HepG2 (cell line): ENCODE results near the gene ANKRD30A. TPM values are rescaled to one million over a fixed set of nuclear protein-coding genes. Genes with fewer than 3 reads are reported as not detected.

Source experiments
- ATAC-seq: fragments of 200-7000 bp; cut with Tn5 transposase; 3 replicates; pipeline ENCODE4 v1.9.1; 2020; ENCODE audit warnings: mild to moderate bottlenecking, moderate library complexity
- BruUV-seq: library from RNA; stranded (reverse); fragments of 400-500 nt; replicated peaks from 2 replicates; lab custom pipeline; 2021; lab: Mats Ljungman, UMichigan
- CTCF ChIA-PET: fragments of 300-600 bp; formaldehyde crosslinking; extraction: SDS; loops from one replicate; lab custom pipeline; 2021; ENCODE audit warnings: low total read pairs, inconsistent platforms, low intra/inter-chr PET ratio; lab: Yijun Ruan, JAX
- POLR2A ChIA-PET: fragments of 350-600 bp; sonication (Branson Sonifier 250); formaldehyde crosslinking; loops from one replicate; lab custom pipeline; 2020; ENCODE audit warnings: antibody characterized with exemption, inconsistent platforms; lab: Yijun Ruan, JAX
- DNase-seq: peaks from one replicate; pipeline ENCODE4 v3.0.0-alpha.2; 2015; ENCODE audit warnings: low spot score
- FAIRE-seq: peaks from 3 replicates; lab custom pipeline; 2011; peaks lifted over from hg19 to GRCh38; lab: Jason Lieb, UNC
- H2AFZ ChIP-seq: one replicate; pipeline ENCODE4 v1.6.1; 2011; ENCODE audit warnings: low read length, inconsistent platforms
- H3K27ac ChIP-seq: fragments of 300-600 bp; 3 replicates; pipeline ENCODE4 v1.8.0; 2011; ENCODE audit warnings: mixed run types, mild to moderate bottlenecking, mixed read lengths, low read length, inconsistent platforms; ENCODE audit not compliant: insufficient read depth; ENCODE audit errors: extremely low read length
- H3K27me3 ChIP-seq, 2 experiments: fragments of 200-600 bp in 1 of 2; 2 replicates in 1 of 2; 3 replicates in 1 of 2; pipeline versions ENCODE4 v1.6.0 to v1.8.0; 2011; ENCODE audit warnings: low read length in 2 of 2, mild to moderate bottlenecking in 2 of 2, moderate library complexity in 2 of 2, inconsistent platforms in 1 of 2; ENCODE audit not compliant: insufficient read depth in 2 of 2, control insufficient read depth in 1 of 2
- H3K36me3 ChIP-seq, 2 experiments: fragments of 200-600 bp in 1 of 2; replicated peaks in 1 of 2; 2 replicates in 1 of 2; 3 replicates in 1 of 2; pipeline versions ENCODE4 v1.5.1 to v1.8.0; 2011; ENCODE audit warnings: low read length in 2 of 2, inconsistent platforms in 1 of 2; ENCODE audit not compliant: insufficient read depth in 2 of 2, control insufficient read depth in 1 of 2
- H3K4me1 ChIP-seq: 2 replicates; pipeline ENCODE4 v1.5.1; 2012; ENCODE audit warnings: low read length, inconsistent platforms; ENCODE audit not compliant: insufficient read depth
- H3K4me2 ChIP-seq: 2 replicates; pipeline ENCODE4 v1.6.0; 2011; ENCODE audit warnings: low read depth, low read length, inconsistent platforms
- H3K4me3 ChIP-seq, 3 experiments: fragments of 200-600 bp in 1 of 3; sonication (generic), shearing (Covaris generic) in 1 of 3; replicated peaks in 1 of 3; 2 replicates each; pipeline ENCODE4 v1.5.1; 2011 to 2016; ENCODE audit warnings: low read length in 3 of 3, inconsistent platforms in 2 of 3, low read depth in 2 of 3, mild to moderate bottlenecking in 2 of 3, control low read depth in 1 of 3, mixed read lengths in 1 of 3; ENCODE audit not compliant: insufficient read depth in 1 of 3
- H3K79me2 ChIP-seq: one replicate; pipeline ENCODE4 v1.6.1; 2011; ENCODE audit warnings: low read length, inconsistent platforms; ENCODE audit not compliant: insufficient read depth
- H3K9ac ChIP-seq: 2 replicates; pipeline ENCODE4 v1.6.0; 2011; ENCODE audit warnings: mild to moderate bottlenecking, low read depth, low read length, inconsistent platforms; ENCODE audit not compliant: insufficient read depth
- H3K9me3 ChIP-seq: 2 replicates; pipeline ENCODE4 v1.5.1; 2012; ENCODE audit warnings: mild to moderate bottlenecking, low read length
- H4K20me1 ChIP-seq: 2 replicates; pipeline ENCODE4 v1.6.0; 2011; ENCODE audit warnings: inconsistent platforms, mild to moderate bottlenecking, low read length, moderate library complexity; ENCODE audit not compliant: insufficient read depth
- DNMT1 ChIP-seq: sonication (generic); formaldehyde crosslinking; IDR thresholded peaks from 2 replicates; pipeline ENCODE4 v1.5.1; 2020; ENCODE audit warnings: mild to moderate bottlenecking, missing genetic modification reagents
- ELF4 ChIP-seq: sonication (generic); formaldehyde crosslinking; IDR thresholded peaks from 2 replicates; pipeline ENCODE4 v1.5.0; 2020; ENCODE audit warnings: missing genetic modification reagents, mild to moderate bottlenecking, moderate library complexity, borderline replicate concordance
- HNRNPK ChIP-seq: fragments of 200-400 bp; formaldehyde crosslinking; IDR thresholded peaks from 2 replicates; pipeline ENCODE4 v1.6.1; 2018; ENCODE audit warnings: low read length, low read depth, moderate library complexity, mild to moderate bottlenecking; ENCODE audit not compliant: poor library complexity, severe bottlenecking
- HOXA3 ChIP-seq: sonication (generic); formaldehyde crosslinking; IDR thresholded peaks from 2 replicates; pipeline ENCODE4 v1.5.0; 2020; ENCODE audit warnings: missing genetic modification reagents
- JARID2 ChIP-seq: sonication (generic); formaldehyde crosslinking; IDR thresholded peaks from 2 replicates; pipeline ENCODE4 v1.8.1; 2023; ENCODE audit warnings: missing genetic modification reagents, inconsistent platforms; ENCODE audit not compliant: insufficient replicate concordance
- KAT2B ChIP-seq: fragments of 150-350 bp; IDR thresholded peaks from 2 replicates; pipeline ENCODE4 v1.6.1; 2014; ENCODE audit warnings: low read depth, low read length, borderline replicate concordance
- MED1 ChIP-seq: sonication (generic); formaldehyde crosslinking; IDR thresholded peaks from 2 replicates; pipeline ENCODE4 v1.4.0; 2020; ENCODE audit warnings: missing genetic modification reagents
- MEF2D ChIP-seq: sonication (generic); formaldehyde crosslinking; IDR thresholded peaks from 2 replicates; pipeline ENCODE4 v1.5.1; 2020; ENCODE audit warnings: mild to moderate bottlenecking, missing genetic modification reagents
- TRIM24 ChIP-seq: sonication (generic); formaldehyde crosslinking; IDR thresholded peaks from 2 replicates; pipeline ENCODE4 v1.8.0; 2022; ENCODE audit warnings: mild to moderate bottlenecking, missing genetic modification reagents
- ZBTB20 ChIP-seq: sonication (generic); formaldehyde crosslinking; IDR thresholded peaks from 2 replicates; pipeline ENCODE4 v1.8.1; 2023; ENCODE audit warnings: missing genetic modification reagents, low read depth, mild to moderate bottlenecking, borderline replicate concordance
- ZBTB38 ChIP-seq: sonication (generic); formaldehyde crosslinking; IDR thresholded peaks from 2 replicates; pipeline ENCODE4 v1.5.1; 2020; ENCODE audit warnings: mild to moderate bottlenecking, missing genetic modification reagents
- ZFP36L2 ChIP-seq: sonication (generic); formaldehyde crosslinking; IDR thresholded peaks from 2 replicates; pipeline ENCODE4 v1.4.0; 2020; ENCODE audit warnings: missing genetic modification reagents
- ZNF180 ChIP-seq: sonication (generic); formaldehyde crosslinking; IDR thresholded peaks from 2 replicates; pipeline ENCODE4 v1.4.0; 2020; ENCODE audit warnings: low read depth, missing genetic modification reagents, borderline replicate concordance
- ZNF367 ChIP-seq: sonication (generic); formaldehyde crosslinking; IDR thresholded peaks from 2 replicates; pipeline ENCODE4 v1.4.0; 2020; ENCODE audit warnings: missing genetic modification reagents, borderline replicate concordance
- ZSCAN30 ChIP-seq: sonication (generic); formaldehyde crosslinking; IDR thresholded peaks from 2 replicates; pipeline ENCODE4 v1.5.0; 2020; ENCODE audit warnings: mild to moderate bottlenecking, missing genetic modification reagents
- WGBS: methylation state at CpG from one replicate; pipeline ENCODE4 v1.1.6; 2017; ENCODE audit warnings: low lambda C conversion rate; 5-methylcytosine and 5-hydroxymethylcytosine counted together
- in situ Hi-C: cut with HindIII; loops from 2 replicates; pipeline ENCODE4 v1.10.0; 2017; ENCODE audit warnings: low pct_unique_long_range_greater_than_20kb; ENCODE audit not compliant: extremely low pct_ligation_motif_present
- intact Hi-C: fragments of 100-400 bp; cut with micrococcal nuclease; formaldehyde crosslinking; loops from one replicate; pipeline ENCODE4 v1.10.0; 2022; ENCODE audit not compliant: unreplicated experiment
- polyA plus RNA-seq, 8 experiments: library from polyadenylated mRNA; depleted of rRNA in 3 of 8; stranded (reverse) in 7 of 8; unstranded in 1 of 8; fragments of >200 nt; fragmentation: Illumina TruSeq in 4 of 8; extraction: Trizol in 4 of 8; gene quantifications; 2 replicates each; pipeline versions ENCODE4 v1.2.1 to v1.2.3, GENCODE V29; 2011 to 2016; ENCODE audit warnings: low read depth in 4 of 8, missing spikeins in 1 of 8, mixed read lengths in 1 of 8; ENCODE audit not compliant: insufficient read depth in 1 of 8
- total RNA-seq, 5 experiments: library from RNA; depleted of rRNA; stranded (reverse); fragments of >200 nt; fragmentation: Illumina TruSeq; extraction: Trizol; gene quantifications; 2 replicates each; pipeline ENCODE4 v1.2.3, GENCODE V29; 2016; ENCODE audit warnings: low read depth in 1 of 5
- TF ChIP-seq, protein P1 (sequence below): sonication (generic); formaldehyde crosslinking; IDR thresholded peaks from 2 replicates; pipeline ENCODE4 v1.8.1; 2023; ENCODE audit warnings: mild to moderate bottlenecking, missing genetic modification reagents, borderline replicate concordance
- TF ChIP-seq, protein P2 (sequence below): sonication (generic); formaldehyde crosslinking; IDR thresholded peaks from 2 replicates; pipeline ENCODE4 v1.4.0; 2020; ENCODE audit warnings: missing genetic modification reagents

ANKRD30A gene
- total and polyA plus RNA-seq, 2 of the 13 experiments (the other 11 are each of a cell fraction or from before 2014, with no cell fraction given), result not detected

DNA sequence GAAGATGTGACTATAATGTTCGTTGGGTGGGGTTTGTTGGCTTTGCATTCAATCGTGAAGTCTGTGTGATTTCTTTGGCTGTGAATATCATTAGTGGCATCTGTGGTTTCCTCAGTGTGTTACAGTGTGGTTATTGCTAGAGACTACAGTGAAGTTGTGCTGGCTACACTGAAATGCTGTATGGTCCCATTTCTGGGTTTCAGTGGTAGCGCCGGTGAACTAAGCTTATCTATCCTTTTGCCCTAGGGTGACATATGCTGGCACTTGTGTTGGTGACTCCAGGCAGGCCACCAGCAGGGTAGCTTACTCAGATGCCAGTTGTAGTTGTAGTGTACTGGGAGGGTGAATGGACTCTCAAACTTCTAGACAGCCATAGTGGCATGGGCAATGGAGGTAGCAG is 259.5 kb downstream of the ANKRD30A start:
- 0 out of 2 replicates have a peak, but pooled peaks cover 10% of the 10 kb centered on the region for H3K9me3 ChIP-seq
- CTCF ChIA-PET, result no interaction called here
- FAIRE-seq, result no peak
- BruUV-seq, result no TSS peak
- H3K79me2 ChIP-seq, result no peaks in the 10 kb centered on the region
- H3K27ac ChIP-seq, result no peak overlapping the region
- DNase-seq, result no peak
- H3K9ac ChIP-seq, result no peak overlapping the region
- no peak overlapping the region for H3K4me2 ChIP-seq
- H3K27me3 ChIP-seq, result no peaks in the 10 kb centered on the region
- in situ Hi-C loops, result no loop called here
- TF ChIP-seq MED1 (CRISPR knock-in tag), result no peak
- no peak for TF ChIP-seq ZBTB38
- TF ChIP-seq MEF2D (CRISPR knock-in tag), result no peak
- no peak for TF ChIP-seq ELF4
- no peak for TF ChIP-seq DNMT1
- no peak for TF ChIP-seq ZNF367 (CRISPR knock-in tag)
- TF ChIP-seq ZSCAN30, result no peak
- TF ChIP-seq KAT2B, result no peak
- no peak for TF ChIP-seq ZBTB20
- TF ChIP-seq HOXA3 (CRISPR knock-in tag), result no peak
- TF ChIP-seq, protein P1, sequence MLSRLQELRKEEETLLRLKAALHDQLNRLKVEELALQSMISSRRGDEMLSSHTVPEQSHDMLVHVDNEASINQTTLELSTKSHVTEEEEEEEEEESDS (CRISPR knock-in tag), result no peak
- TF ChIP-seq, protein P2, sequence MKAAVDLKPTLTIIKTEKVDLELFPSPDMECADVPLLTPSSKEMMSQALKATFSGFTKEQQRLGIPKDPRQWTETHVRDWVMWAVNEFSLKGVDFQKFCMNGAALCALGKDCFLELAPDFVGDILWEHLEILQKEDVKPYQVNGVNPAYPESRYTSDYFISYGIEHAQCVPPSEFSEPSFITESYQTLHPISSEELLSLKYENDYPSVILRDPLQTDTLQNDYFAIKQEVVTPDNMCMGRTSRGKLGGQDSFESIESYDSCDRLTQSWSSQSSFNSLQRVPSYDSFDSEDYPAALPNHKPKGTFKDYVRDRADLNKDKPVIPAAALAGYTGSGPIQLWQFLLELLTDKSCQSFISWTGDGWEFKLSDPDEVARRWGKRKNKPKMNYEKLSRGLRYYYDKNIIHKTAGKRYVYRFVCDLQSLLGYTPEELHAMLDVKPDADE, result no peak
- no peak for TF ChIP-seq TRIM24 (CRISPR knock-in tag)
- no peak for TF ChIP-seq HNRNPK
- TF ChIP-seq ZFP36L2, result no peak
- TF ChIP-seq JARID2 (CRISPR knock-in tag), result no peak
- no peak for TF ChIP-seq ZNF180
- TF ChIP-seq, all 625 proteins: peak for 0
- no peak for ATAC-seq
- Histone ChIP-seq H3K36me3 (no peaks in the 10 kb centered on the region), H2AFZ (no peak overlapping the region), H4K20me1 (no peaks in the 10 kb centered on the region), H3K4me3 (no peak overlapping the region), H3K4me1 (no peaks in the 10 kb centered on the region)
- 46% methylated on average over 4 of the region's 4 CpGs for WGBS
- intact Hi-C loops, result no loop called here
- POLR2A ChIA-PET, result no interaction called here
